Smooth muscle cell (in vitro differentiated cells): ENCODE measurements around the gene STPG2. TPM values are rescaled to one million over a fixed set of nuclear protein-coding genes. Genes with fewer than 3 reads are reported as not detected.

Experiments
- DNase-seq: peaks from one replicate; lab custom pipeline; 2025; ENCODE audit not compliant: unreplicated experiment; lab: John Stamatoyannopoulos, UW
- H2AFZ ChIP-seq: fragments of 200-600 bp; sonication (generic); 2 replicates; pipeline ENCODE4 v1.6.0; 2016; ENCODE audit warnings: antibody characterized with exemption, low read depth, mild to moderate bottlenecking
- H3F3A ChIP-seq: fragments of 200-600 bp; sonication (generic); 2 replicates; pipeline ENCODE4 v1.6.0; 2017; ENCODE audit warnings: antibody characterized with exemption, low read depth
- H3K27ac ChIP-seq: fragments of 200-600 bp; sonication (generic); 2 replicates; pipeline ENCODE4 v1.5.1; 2016; ENCODE audit warnings: low read depth, mild to moderate bottlenecking
- H3K27me3 ChIP-seq: fragments of 200-600 bp; sonication (generic); 2 replicates; pipeline ENCODE4 v1.6.1; 2016; ENCODE audit warnings: low read depth, mild to moderate bottlenecking
- H3K36me3 ChIP-seq: fragments of 200-600 bp; sonication (generic); 2 replicates; pipeline ENCODE4 v1.5.1; 2016; ENCODE audit warnings: low read depth
- H3K4me1 ChIP-seq: fragments of 200-600 bp; sonication (generic); 2 replicates; pipeline ENCODE4 v1.5.1; 2016; ENCODE audit warnings: low read depth
- H3K4me2 ChIP-seq: fragments of 200-600 bp; sonication (generic); 2 replicates; pipeline ENCODE4 v1.6.0; 2016; ENCODE audit warnings: mild to moderate bottlenecking
- H3K4me3 ChIP-seq: fragments of 200-600 bp; sonication (generic); 2 replicates; pipeline ENCODE4 v1.5.1; 2016; ENCODE audit warnings: mild to moderate bottlenecking
- H3K79me2 ChIP-seq: fragments of 200-600 bp; sonication (generic); 2 replicates; pipeline ENCODE4 v1.6.0; 2016; ENCODE audit warnings: low read depth, mild to moderate bottlenecking
- H3K9ac ChIP-seq: fragments of 200-600 bp; sonication (generic); 2 replicates; pipeline ENCODE4 v1.6.0; 2016; ENCODE audit warnings: low read depth
- H3K9me3 ChIP-seq: fragments of 200-600 bp; sonication (generic); replicated peaks from 2 replicates; pipeline ENCODE4 v1.5.1; 2016; ENCODE audit warnings: low read depth
- H4K20me1 ChIP-seq: fragments of 200-600 bp; sonication (generic); 2 replicates; pipeline ENCODE4 v1.6.0; 2016; ENCODE audit warnings: low read depth
- CTCF ChIP-seq: fragments of 200-600 bp; sonication (generic); IDR thresholded peaks from 2 replicates; pipeline ENCODE4 v1.5.1; 2017; ENCODE audit warnings: borderline replicate concordance, mild to moderate bottlenecking, antibody characterized with exemption; ENCODE audit not compliant: insufficient read depth, poor library complexity, severe bottlenecking
- WGBS: methylation state at CpG from one replicate; pipeline ENCODE4 v1.1.7; 2016; ENCODE audit warnings: low lambda C conversion rate; 5-methylcytosine and 5-hydroxymethylcytosine counted together
- polyA plus RNA-seq: library from polyadenylated mRNA; unstranded; fragments of >200 nt; fragmentation: Nextera tagmentation; extraction: Ambion mirVana; gene quantifications from 2 replicates; pipeline ENCODE4 v1.2.1, GENCODE V29; 2016
- total RNA-seq: library from RNA; depleted of rRNA; stranded (reverse); fragments of >200 nt; gene quantifications from 2 replicates; pipeline ENCODE4 v1.2.3, GENCODE V29; 2014

The STPG2 gene
- total and polyA plus RNA-seq, 2 experiments from 2014 or later: 0.09 to 0.31 TPM

GRCh38 chr4:97987019-97987648 lies 156.1 kb downstream of the STPG2 start:
- peak; percentile 54 for TF ChIP-seq CTCF
- no peaks in the 10 kb centered on the region for H4K20me1 ChIP-seq
- no peaks in the 10 kb centered on the region for H3K36me3 ChIP-seq
- no peaks in the 10 kb centered on the region for H3K9me3 ChIP-seq
- H2AFZ ChIP-seq: no peak overlapping the region
- no peaks in the 10 kb centered on the region for H3F3A ChIP-seq
- H3K27ac ChIP-seq: no peak overlapping the region
- H3K9ac ChIP-seq: no peak overlapping the region
- no peak overlapping the region for H3K4me3 ChIP-seq
- no peaks in the 10 kb centered on the region for H3K4me1 ChIP-seq
- WGBS: 47% methylated on average over 2 of the region's 2 CpGs
- H3K4me2 ChIP-seq: no peak overlapping the region
- H3K27me3 ChIP-seq: no peaks in the 10 kb centered on the region
- no peaks in the 10 kb centered on the region for H3K79me2 ChIP-seq
- no peak for DNase-seq

GRCh38 chr4:97984545-97985131 lies 158.6 kb downstream of the STPG2 start:
- Histone ChIP-seq H3K27ac (no peak overlapping the region), H3K36me3 (no peaks in the 10 kb centered on the region), H3K4me2 (no peak overlapping the region), H4K20me1 (no peaks in the 10 kb centered on the region), H3K79me2 (no peaks in the 10 kb centered on the region), H3K4me3 (no peak overlapping the region), H3K27me3 (no peaks in the 10 kb centered on the region), H3K9ac (no peak overlapping the region), H2AFZ (no peak overlapping the region), H3K4me1 (no peaks in the 10 kb centered on the region), H3F3A (no peaks in the 10 kb centered on the region), H3K9me3 (no peaks in the 10 kb centered on the region)
- TF ChIP-seq CTCF: peak; percentile 40
- WGBS: 56% methylated on average over 5 of the region's 5 CpGs
- DNase-seq: no peak

- H3K4me1 ChIP-seq: peaks cover 6% of the 10 kb centered on the region
- no peak overlapping the region for H3K4me3 ChIP-seq
- H3K4me2 ChIP-seq: no peak overlapping the region
- H3K27me3 ChIP-seq: no peaks in the 10 kb centered on the region
- H3F3A ChIP-seq: no peaks in the 10 kb centered on the region
- no peak overlapping the region for H2AFZ ChIP-seq
- TF ChIP-seq CTCF: no peak
- DNase-seq: no peak
- 76% methylated on average over 2 of the region's 2 CpGs for WGBS
- no peaks in the 10 kb centered on the region for H4K20me1 ChIP-seq
- H3K79me2 ChIP-seq: no peaks in the 10 kb centered on the region
- no peaks in the 10 kb centered on the region for H3K36me3 ChIP-seq
- H3K27ac ChIP-seq: no peak overlapping the region
- H3K9me3 ChIP-seq: no peaks in the 10 kb centered on the region
- no peak overlapping the region for H3K9ac ChIP-seq
These were observed 164.3 kb downstream of the STPG2 start for GRCh38 chr4:97978791-97979488.
